DND-41 (cell line): Measurements from ENCODE around the gene CLDN19.

Source experiments
- ATAC-seq: fragments of 200-7000 bp; cut with Tn5 transposase; 3 replicates; pipeline ENCODE4 v1.9.1; 2021; ENCODE audit warnings: low read depth; ENCODE audit not compliant: insufficient read depth
- DNase-seq: peaks from one replicate; pipeline ENCODE4 v3.0.0-alpha.2; 2020
- H2AFZ ChIP-seq: 2 replicates; pipeline ENCODE4 v1.6.0; 2012; ENCODE audit warnings: low read depth, low read length
- H3K27ac ChIP-seq: 2 replicates; pipeline ENCODE4 v1.5.1; 2012; ENCODE audit warnings: low read length, inconsistent platforms
- H3K27me3 ChIP-seq: fragments of 200-600 bp; sonication (generic); 2 replicates; pipeline ENCODE4 v1.6.0; 2012; ENCODE audit warnings: low read length, mild to moderate bottlenecking, inconsistent platforms; ENCODE audit not compliant: insufficient read depth, poor library complexity
- H3K36me3 ChIP-seq: 2 replicates; pipeline ENCODE4 v1.5.1; 2012; ENCODE audit warnings: low read length, inconsistent platforms; ENCODE audit not compliant: insufficient read depth
- H3K4me1 ChIP-seq: 2 replicates; pipeline ENCODE4 v1.5.1; 2012; ENCODE audit warnings: mild to moderate bottlenecking, low read length; ENCODE audit not compliant: insufficient read depth
- H3K4me2 ChIP-seq: 2 replicates; pipeline ENCODE4 v1.6.0; 2012; ENCODE audit warnings: mild to moderate bottlenecking, moderate library complexity, low read length, inconsistent platforms; ENCODE audit not compliant: insufficient read depth
- H3K4me3 ChIP-seq, 2 experiments: fragments of 200-600 bp in 1 of 2; shearing (Covaris generic) in 1 of 2; 2 replicates each; pipeline ENCODE4 v1.5.1; 2012 to 2016; ENCODE audit warnings: inconsistent platforms in 2 of 2, low read length in 2 of 2, mild to moderate bottlenecking in 2 of 2, low read depth in 1 of 2, moderate library complexity in 1 of 2
- H3K79me2 ChIP-seq: 2 replicates; pipeline ENCODE4 v1.6.0; 2012; ENCODE audit warnings: low read length, inconsistent platforms; ENCODE audit not compliant: insufficient read depth
- H3K9ac ChIP-seq: 2 replicates; pipeline ENCODE4 v1.6.0; 2012; ENCODE audit warnings: low read depth, mild to moderate bottlenecking, inconsistent platforms, low read length, moderate library complexity
- H3K9me3 ChIP-seq: 2 replicates; pipeline ENCODE4 v1.5.1; 2012; ENCODE audit warnings: low read length, moderate library complexity, mild to moderate bottlenecking, inconsistent platforms; ENCODE audit not compliant: insufficient read depth, severe bottlenecking
- H4K20me1 ChIP-seq: 2 replicates; pipeline ENCODE4 v1.6.0; 2012; ENCODE audit warnings: low read length; ENCODE audit not compliant: insufficient read depth
- CTCF ChIP-seq: IDR thresholded peaks from 2 replicates; pipeline ENCODE4 v1.5.1; 2012; ENCODE audit warnings: borderline replicate concordance, low read length, moderate library complexity, mild to moderate bottlenecking; ENCODE audit not compliant: poor library complexity, severe bottlenecking; ENCODE audit errors: extremely low read depth
- EZH2 ChIP-seq: IDR thresholded peaks from 3 replicates; pipeline ENCODE4 v1.6.1; 2012; ENCODE audit warnings: borderline replicate concordance, low read depth, mild to moderate bottlenecking, moderate library complexity, low read length, inconsistent platforms; ENCODE audit not compliant: severe bottlenecking

Gene CLDN19

GRCh38 chr1:42736152-42736551, 3.9 kb downstream of the CLDN19 start:
- no peaks in the 10 kb centered on the region for H3K9me3 ChIP-seq
- no peaks in the 10 kb centered on the region for H3K4me1 ChIP-seq
- DNase-seq (no peak), ATAC-seq (0 out of 3 replicates have a peak, but pooled peaks have one; percentile 39)
- H3K4me3 ChIP-seq, result no peak overlapping the region
- H2AFZ ChIP-seq, result no peak overlapping the region
- TF ChIP-seq CTCF (peak; percentile 24), EZH2 (no peak)
- no peaks in the 10 kb centered on the region for H3K27me3 ChIP-seq
- H3K4me2 ChIP-seq, result no peak overlapping the region
- H4K20me1 ChIP-seq, result no peaks in the 10 kb centered on the region
- no peaks in the 10 kb centered on the region for H3K36me3 ChIP-seq
- H3K27ac ChIP-seq, result no peak overlapping the region
- no peak overlapping the region for H3K9ac ChIP-seq
- H3K79me2 ChIP-seq, result no peaks in the 10 kb centered on the region

GRCh38 chr1:42735477-42736105, 4.4 kb downstream of the CLDN19 start:
- no peaks in the 10 kb centered on the region for H3K9me3 ChIP-seq
- no peaks in the 10 kb centered on the region for H3K36me3 ChIP-seq
- no peaks in the 10 kb centered on the region for H3K4me1 ChIP-seq
- no peak overlapping the region for H3K4me2 ChIP-seq
- no peak for TF ChIP-seq EZH2
- TF ChIP-seq CTCF, result no peak
- no peaks in the 10 kb centered on the region for H3K27me3 ChIP-seq
- H4K20me1 ChIP-seq, result no peaks in the 10 kb centered on the region
- H3K79me2 ChIP-seq, result no peaks in the 10 kb centered on the region
- H3K9ac ChIP-seq, result no peak overlapping the region
- ATAC-seq, result no peak
- DNase-seq, result no peak
- no peak overlapping the region for H3K4me3 ChIP-seq
- no peak overlapping the region for H2AFZ ChIP-seq
- H3K27ac ChIP-seq, result no peak overlapping the region

GRCh38 chr1:42735056-42735455, 5.0 kb downstream of the CLDN19 start:
- TF ChIP-seq CTCF (no peak), EZH2 (no peak)
- H3K27ac ChIP-seq, result no peak overlapping the region
- H3K9ac ChIP-seq, result no peak overlapping the region
- no peak overlapping the region for H2AFZ ChIP-seq
- ATAC-seq, result no peak
- H3K4me3 ChIP-seq, result no peak overlapping the region
- no peaks in the 10 kb centered on the region for H4K20me1 ChIP-seq
- no peak for DNase-seq
- H3K79me2 ChIP-seq, result no peaks in the 10 kb centered on the region
- no peak overlapping the region for H3K4me2 ChIP-seq
- no peaks in the 10 kb centered on the region for H3K36me3 ChIP-seq
- no peaks in the 10 kb centered on the region for H3K4me1 ChIP-seq
- H3K9me3 ChIP-seq, result no peaks in the 10 kb centered on the region
- no peaks in the 10 kb centered on the region for H3K27me3 ChIP-seq
